Mucosa of rectum (tissue), 2 donors: ENCODE results near the gene SIGMAR1.

Experiments
- H3K27ac ChIP-seq, 2 donors: one replicate each; pipeline ENCODE4 v1.7.0; 2013; ENCODE audit warnings: inconsistent platforms in 2 of 2, low read depth in 2 of 2, low read length in 2 of 2
- H3K27me3 ChIP-seq, 2 donors: one replicate each; pipeline ENCODE4 v1.7.0; 2013; ENCODE audit warnings: low read length in 2 of 2; ENCODE audit not compliant: control insufficient read depth in 2 of 2, insufficient read depth in 2 of 2
- H3K36me3 ChIP-seq, 2 donors: one replicate each; pipeline ENCODE4 v1.7.0; 2013; ENCODE audit warnings: low read length in 2 of 2; ENCODE audit not compliant: control insufficient read depth in 2 of 2, insufficient read depth in 2 of 2
- H3K4me1 ChIP-seq, 2 donors: one replicate each; pipeline ENCODE4 v1.7.0; 2013; ENCODE audit warnings: low read length in 2 of 2, mild to moderate bottlenecking in 1 of 2; ENCODE audit not compliant: control insufficient read depth in 2 of 2, insufficient read depth in 2 of 2
- H3K4me3 ChIP-seq, 2 donors: one replicate each; pipeline ENCODE4 v1.7.0; 2013; ENCODE audit warnings: low read length in 2 of 2
- H3K9ac ChIP-seq, 2 donors: one replicate each; pipeline ENCODE4 v1.7.0; 2013; ENCODE audit warnings: low read length in 2 of 2, low read depth in 1 of 2, mild to moderate bottlenecking in 1 of 2
- H3K9me3 ChIP-seq, 2 donors: one replicate each; pipeline ENCODE4 v1.7.0; 2013; ENCODE audit warnings: low read length in 2 of 2; ENCODE audit not compliant: control insufficient read depth in 2 of 2
- donor health status: healthy.
- donor health status: Normal muscosa, but diverticular disease.

The SIGMAR1 gene

GRCh38 chr9:34623374-34624235 is 14.0 kb downstream of the SIGMAR1 start:
- Histone ChIP-seq H3K4me1 (peaks cover 14 to 19% of the 10 kb centered on the region in 2 donors), H3K4me3 (no peak overlapping the region), H3K27me3 (peaks cover 58 to 62% of the 10 kb centered on the region in 2 donors)

GRCh38 chr9:34620061-34620994 is 17.3 kb downstream of the SIGMAR1 start, which contains the start of gene DCTN3:
Gene DCTN3, minus strand, starts transcription at chr9:34620495. Its CDS starts 31 bp downstream, at chr9:34620464.
- Histone ChIP-seq H3K4me1 (peaks cover 10 to 11% of the 10 kb centered on the region in 2 donors), H3K36me3 (peaks cover 23 to 24% of the 10 kb centered on the region in 2 donors), H3K9me3 (no peaks in the 10 kb centered on the region), H3K4me3 (peak within 1 kb of the TSS; percentile 83 to 87), H3K9ac (peak within 1 kb of the TSS; percentile 79 to 86), H3K27me3 (peaks cover 28 to 33% of the 10 kb centered on the region in 2 donors), H3K27ac (peak within 1 kb of the TSS in 1 of 2 donors; percentile 39)

More at GRCh38 chr9:34623374-34624235, 14.0 kb downstream of the SIGMAR1 start:
- no peak overlapping the region for H3K27ac ChIP-seq
- peaks cover 0 to 1% of the 10 kb centered on the region in 2 donors for H3K36me3 ChIP-seq
- H3K9me3 ChIP-seq: peaks cover 0 to 2% of the 10 kb centered on the region in 2 donors
- H3K9ac ChIP-seq: no peak overlapping the region

- Histone ChIP-seq H3K9me3 (no peaks in the 10 kb centered on the region), H3K4me3 (no peak overlapping the region), H3K27me3 (no peaks in the 10 kb centered on the region), H3K4me1 (peaks cover 28 to 29% of the 10 kb centered on the region in 2 donors), H3K27ac (no peak overlapping the region), H3K36me3 (peaks cover 35 to 38% of the 10 kb centered on the region in 2 donors), H3K9ac (no peak overlapping the region)
Measured at GRCh38 chr9:34615132-34615531, 22.5 kb downstream of the SIGMAR1 start.

- H3K27me3 ChIP-seq: no peaks in the 10 kb centered on the region
- peak overlapping the region; percentile 92 for H3K4me3 ChIP-seq
- peaks cover 27 to 34% of the 10 kb centered on the region in 2 donors for H3K36me3 ChIP-seq
- peak overlapping the region; percentile 81 to 97 for H3K9ac ChIP-seq
- H3K27ac ChIP-seq: peak overlapping the region in 1 of 2 donors; percentile 68
- H3K4me1 ChIP-seq: peaks cover 21% of the 10 kb centered on the region in 2 donors
- no peaks in the 10 kb centered on the region for H3K9me3 ChIP-seq
Measured at GRCh38 chr9:34612788-34613390, 24.7 kb downstream of the SIGMAR1 start.

GRCh38 chr9:34611811-34612787 is 25.5 kb downstream of the SIGMAR1 start, which contains the start of gene RPP25L:
Gene RPP25L, minus strand, starts transcription at chr9:34612097. Its CDS starts 801 bp downstream, at chr9:34611296.
- peak within 1 kb of the TSS; percentile 97 to 99 for H3K9ac ChIP-seq
- no peaks in the 10 kb centered on the region for H3K9me3 ChIP-seq
- peaks cover 20 to 26% of the 10 kb centered on the region in 2 donors for H3K36me3 ChIP-seq
- H3K27ac ChIP-seq: peak within 1 kb of the TSS; percentile 74
- H3K27me3 ChIP-seq: no peaks in the 10 kb centered on the region
- H3K4me1 ChIP-seq: peaks cover 21 to 24% of the 10 kb centered on the region in 2 donors
- H3K4me3 ChIP-seq: peak within 1 kb of the TSS; percentile 92

GRCh38 chr9:34611251-34611810 is 26.3 kb downstream of the SIGMAR1 start:
- no peaks in the 10 kb centered on the region for H3K9me3 ChIP-seq
- H3K27ac ChIP-seq: peak overlapping the region; percentile 74
- peaks cover 12 to 20% of the 10 kb centered on the region in 2 donors for H3K36me3 ChIP-seq
- H3K4me1 ChIP-seq: peaks cover 21 to 25% of the 10 kb centered on the region in 2 donors
- H3K27me3 ChIP-seq: no peaks in the 10 kb centered on the region
- H3K4me3 ChIP-seq: peak overlapping the region; percentile 92
- peak overlapping the region; percentile 97 to 99 for H3K9ac ChIP-seq

GRCh38 chr9:34610434-34611206 is 27.0 kb downstream of the SIGMAR1 start:
- Histone ChIP-seq H3K9me3 (no peaks in the 10 kb centered on the region), H3K4me1 (peaks cover 21 to 25% of the 10 kb centered on the region in 2 donors), H3K4me3 (peak overlapping the region; percentile 92), H3K9ac (peak overlapping the region in 1 of 2 donors; percentile 97), H3K27ac (no peak overlapping the region), H3K36me3 (peaks cover 12 to 14% of the 10 kb centered on the region in 2 donors), H3K27me3 (no peaks in the 10 kb centered on the region)

- H3K9me3 ChIP-seq: no peaks in the 10 kb centered on the region
- H3K27ac ChIP-seq: no peak overlapping the region
- H3K27me3 ChIP-seq: peaks cover 0 to 4% of the 10 kb centered on the region in 2 donors
- H3K4me3 ChIP-seq: no peak overlapping the region
- H3K36me3 ChIP-seq: no peaks in the 10 kb centered on the region
- H3K4me1 ChIP-seq: peaks cover 12 to 18% of the 10 kb centered on the region in 2 donors
- no peak overlapping the region for H3K9ac ChIP-seq
Measured at GRCh38 chr9:34607331-34607730, 30.3 kb downstream of the SIGMAR1 start.
